ENCODE results near the gene HACD4. TPM values are rescaled to one million over a fixed set of nuclear protein-coding genes. Genes with fewer than 3 reads are reported as not detected.

Gene HACD4
- total RNA-seq (2014; rRNA removed; shearing (Covaris generic)) (not detected in 2 replicates), total RNA-seq (2022) (not detected in 2 replicates), Bru-seq, nascent RNA (not detected), BruChase-seq, experiment 1, labeled RNA remaining after a 6-hour chase (percentile 3 among the genes with signal in this experiment), BruChase-seq, experiment 2, labeled RNA remaining after a 2-hour chase (not detected)
- long read RNA-seq: 0 reads

- Histone ChIP-seq H3K79me2 (ENCODE audit: insufficient read depth, low read depth, low read length) (no peaks in the 10 kb centered on the region), H3K27ac (ENCODE audit: low read depth, low read length, poor library complexity, severe bottlenecking) (no peak within 1 kb of the TSS), H3K4me3 (ENCODE audit: low read depth, low read length, poor library complexity, severe bottlenecking) (no peak within 1 kb of the TSS), H3K36me3 (ENCODE audit: insufficient read depth, low read length) (no peaks in the 10 kb centered on the region), H3K4me2 (ENCODE audit: low read length) (peak within 1 kb of the TSS; percentile 26; the same call in 1 of the 2 replicates), H4K20me1 (ENCODE audit: insufficient read depth, low read length) (no peaks in the 10 kb centered on the region), H2AFZ (ENCODE audit: low read length) (no peak within 1 kb of the TSS), H3K9me2 (ENCODE audit: insufficient read depth, low read length) (no peaks in the 10 kb centered on the region), H3K9me3 (ENCODE audit: low read length) (no peaks in the 10 kb centered on the region), H3K4me1 (ENCODE audit: insufficient read depth, low read length, poor library complexity, severe bottlenecking) (no peaks in the 10 kb centered on the region)
- intact Hi-C loops (cut with micrococcal nuclease; ENCODE audit: unreplicated experiment): no loop called here
- CTCF ChIA-PET (ENCODE audit: unreplicated experiment): no interaction called here
- no peak for DNase-seq (ENCODE audit: low spot score)
- TF ChIP-seq EZH2phosphoT487 (IDR thresholded peaks at IDR 0.05; ENCODE audit: borderline replicate concordance, low read depth, low read length) (no peak), CTCF (conservative IDR thresholded peaks at IDR 0.05; ENCODE audit: low read length) (no peak)
- no TSS peak for BruUV-seq (replicated peaks)
- POLR2A ChIA-PET: no interaction called here
Observed at GRCh38 chr9:21031091-21031807, at the start of gene HACD4. HACD4 (minus strand) TSS chr9:21031640; CDS start chr9:21031590, 50 bp downstream.

GRCh38 chr9:21080793-21081192, 49.4 kb upstream of the HACD4 start:
- no peak for TF ChIP-seq EZH2phosphoT487 (IDR thresholded peaks at IDR 0.05; ENCODE audit: borderline replicate concordance, low read depth, low read length)
- TF ChIP-seq CTCF (conservative IDR thresholded peaks at IDR 0.05; ENCODE audit: low read length): no peak
- no peak overlapping the region for H2AFZ ChIP-seq (ENCODE audit: low read length)
- no peaks in the 10 kb centered on the region for H3K4me1 ChIP-seq (ENCODE audit: insufficient read depth, low read length, poor library complexity, severe bottlenecking)
- no peaks in the 10 kb centered on the region for H4K20me1 ChIP-seq (ENCODE audit: insufficient read depth, low read length)
- ChIA-PET POLR2A (no interaction called here), CTCF (ENCODE audit: unreplicated experiment) (no interaction called here)
- no peak for DNase-seq (ENCODE audit: low spot score)
- H3K9me2 ChIP-seq (ENCODE audit: insufficient read depth, low read length): no peaks in the 10 kb centered on the region
- H3K9me3 ChIP-seq (ENCODE audit: low read length): no peaks in the 10 kb centered on the region
- H3K4me2 ChIP-seq (ENCODE audit: low read length): no peak overlapping the region
- intact Hi-C loops (cut with micrococcal nuclease; ENCODE audit: unreplicated experiment): no loop called here
- H3K27ac ChIP-seq (ENCODE audit: low read depth, low read length, poor library complexity, severe bottlenecking): no peak overlapping the region
- no peaks in the 10 kb centered on the region for H3K79me2 ChIP-seq (ENCODE audit: insufficient read depth, low read depth, low read length)
- H3K4me3 ChIP-seq (ENCODE audit: low read depth, low read length, poor library complexity, severe bottlenecking): no peak overlapping the region
- no TSS peak for BruUV-seq (replicated peaks)
- no peaks in the 10 kb centered on the region for H3K36me3 ChIP-seq (ENCODE audit: insufficient read depth, low read length)

GRCh38 chr9:21078702-21079101, 47.3 kb upstream of the HACD4 start:
- Histone ChIP-seq H3K36me3 (ENCODE audit: insufficient read depth, low read length) (no peaks in the 10 kb centered on the region), H2AFZ (ENCODE audit: low read length) (peak overlapping the region; percentile 90), H3K4me1 (ENCODE audit: insufficient read depth, low read length, poor library complexity, severe bottlenecking) (no peaks in the 10 kb centered on the region), H3K9me2 (ENCODE audit: insufficient read depth, low read length) (no peaks in the 10 kb centered on the region), H3K4me2 (ENCODE audit: low read length) (no peak overlapping the region), H3K4me3 (ENCODE audit: low read depth, low read length, poor library complexity, severe bottlenecking) (no peak overlapping the region), H4K20me1 (ENCODE audit: insufficient read depth, low read length) (no peaks in the 10 kb centered on the region), H3K27ac (ENCODE audit: low read depth, low read length, poor library complexity, severe bottlenecking) (no peak overlapping the region), H3K79me2 (ENCODE audit: insufficient read depth, low read depth, low read length) (no peaks in the 10 kb centered on the region), H3K9me3 (ENCODE audit: low read length) (no peaks in the 10 kb centered on the region)
- intact Hi-C loops (cut with micrococcal nuclease; ENCODE audit: unreplicated experiment): loop anchor here (1.0 kb wide), 1 partner anchor 33 kb away; no protein-coding TSS in a partner anchor
- POLR2A ChIA-PET: interaction anchor here (0.6 to 1.9 kb wide), 9 partner anchors 8 to 1358 kb away, joined by 3 to 7 read pairs (median 3); no protein-coding TSS in a partner anchor
- BruUV-seq (replicated peaks): no TSS peak
- TF ChIP-seq CTCF (conservative IDR thresholded peaks at IDR 0.05; ENCODE audit: low read length): peak; percentile 70
- TF ChIP-seq EZH2phosphoT487 (IDR thresholded peaks at IDR 0.05; ENCODE audit: borderline replicate concordance, low read depth, low read length): no peak
- DNase-seq (ENCODE audit: low spot score): peak; percentile 37
- CTCF ChIA-PET (ENCODE audit: unreplicated experiment): interaction anchor here (0.6 to 1.2 kb wide), 4 partner anchors 10 to 34 kb away, joined by 3 read pairs; no protein-coding TSS in a partner anchor

All from OCI-LY7 (cell line).